OCI-LY3 (cell line): Measurements from ENCODE around the gene USP7.

ENCODE experiments used
- H2AFZ ChIP-seq: fragments of 200-600, 300-600 bp; shearing (Covaris generic); 2 replicates; pipeline ENCODE4 v1.6.0; 2014; ENCODE audit warnings: antibody characterized with exemption, low read depth, low read length
- H3K27ac ChIP-seq: fragments of 200-600, 300-600 bp; sonication (generic); 2 replicates; pipeline ENCODE4 v1.5.1; 2014; ENCODE audit warnings: mild to moderate bottlenecking, low read length, moderate library complexity, mixed read lengths
- H3K27me3 ChIP-seq: fragments of 200-600, 300-600 bp; sonication (generic); 2 replicates; pipeline ENCODE4 v1.6.1; 2014; ENCODE audit warnings: low read depth, low read length, mixed read lengths
- H3K36me3 ChIP-seq: fragments of 200-600, 300-600 bp; sonication (generic); replicated peaks from 2 replicates; pipeline ENCODE3; 2014; ENCODE audit warnings: low read depth, low read length, mixed read lengths
- H3K4me1 ChIP-seq: fragments of 300-600, 200-600 bp; sonication (generic); 2 replicates; pipeline ENCODE4 v1.6.1; 2014; ENCODE audit warnings: low read length, mixed read lengths
- H3K4me2 ChIP-seq: fragments of 200-600, 300-600 bp; sonication (generic); 2 replicates; pipeline ENCODE4 v1.6.1; 2014; ENCODE audit warnings: low read length, mixed read lengths
- H3K4me3 ChIP-seq: fragments of 300-600, 200-600 bp; sonication (generic); 2 replicates; pipeline ENCODE4 v1.5.1; 2014; ENCODE audit warnings: antibody characterized with exemption, mild to moderate bottlenecking, low read length, moderate library complexity
- H3K79me2 ChIP-seq: fragments of 300-600, 200-600 bp; shearing (Covaris generic); 2 replicates; pipeline ENCODE4 v1.6.1; 2014; ENCODE audit warnings: mild to moderate bottlenecking, low read length, mixed read lengths
- H3K9ac ChIP-seq: fragments of 300-600, 200-600 bp; shearing (Covaris generic); 2 replicates; pipeline ENCODE4 v1.6.0; 2014; ENCODE audit warnings: mild to moderate bottlenecking, low read length, moderate library complexity
- H3K9me3 ChIP-seq: fragments of 200-600, 300-600 bp; shearing (Covaris generic); 2 replicates; pipeline ENCODE4 v1.6.1; 2014; ENCODE audit warnings: low read length, mixed read lengths; ENCODE audit not compliant: insufficient read depth
- H4K20me1 ChIP-seq: fragments of 200-600, 300-600 bp; sonication (generic); 2 replicates; pipeline ENCODE4 v1.6.1; 2016; ENCODE audit warnings: low read length, mixed read lengths; ENCODE audit not compliant: insufficient read depth
- EZH2phosphoT487 ChIP-seq: fragments of 200-600 bp; shearing (Covaris generic); IDR thresholded peaks from 2 replicates; pipeline ENCODE4 v1.6.1; 2018; ENCODE audit warnings: antibody characterized with exemption, mixed run types, low read depth
- TF ChIP-seq, protein P1 (sequence below): fragments of 200-600, 300-600 bp; sonication (generic); IDR thresholded peaks from 2 replicates; pipeline ENCODE4 v1.5.1; 2014; ENCODE audit warnings: antibody characterized with exemption, low read length, low read depth

USP7 gene

DNA sequence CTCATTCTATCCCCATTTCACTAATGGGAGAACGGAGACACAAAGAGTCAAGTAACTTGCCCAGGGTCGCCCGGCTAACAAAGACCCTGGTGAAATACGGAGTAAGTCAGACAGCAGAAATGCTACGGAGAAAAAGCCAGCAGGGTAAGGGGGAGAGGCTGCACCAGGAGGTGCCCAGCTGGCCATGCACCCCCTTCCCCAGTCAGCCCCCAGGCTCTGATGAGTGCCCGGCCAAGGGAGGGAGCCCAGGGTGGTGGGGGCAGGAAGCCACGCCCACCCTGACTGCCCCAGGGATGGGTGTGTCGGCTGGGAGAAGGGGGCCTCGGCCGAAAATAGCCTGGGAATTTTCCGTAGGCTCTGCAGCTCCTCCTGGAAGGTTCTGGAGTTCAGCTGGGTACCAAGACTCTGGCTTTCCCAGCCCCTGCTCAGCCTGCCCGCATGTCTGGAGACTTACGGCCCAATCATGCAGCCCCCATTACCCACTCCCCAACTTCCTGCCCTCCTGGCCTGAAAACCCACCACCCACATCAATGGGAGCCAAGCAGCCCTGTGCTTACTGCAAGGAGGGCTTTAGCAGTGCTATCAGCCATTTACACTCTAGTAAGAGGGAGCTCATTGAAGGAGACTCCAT, 99.1 kb downstream of the USP7 start:
- H3K27ac ChIP-seq = no peak overlapping the region
- H4K20me1 ChIP-seq = peaks cover 68% of the 10 kb centered on the region
- H3K9me3 ChIP-seq = no peaks in the 10 kb centered on the region
- no peak overlapping the region for H3K9ac ChIP-seq
- H2AFZ ChIP-seq = no peak overlapping the region
- peaks cover 9% of the 10 kb centered on the region for H3K36me3 ChIP-seq
- no peak overlapping the region for H3K4me2 ChIP-seq
- TF ChIP-seq, protein P1, sequence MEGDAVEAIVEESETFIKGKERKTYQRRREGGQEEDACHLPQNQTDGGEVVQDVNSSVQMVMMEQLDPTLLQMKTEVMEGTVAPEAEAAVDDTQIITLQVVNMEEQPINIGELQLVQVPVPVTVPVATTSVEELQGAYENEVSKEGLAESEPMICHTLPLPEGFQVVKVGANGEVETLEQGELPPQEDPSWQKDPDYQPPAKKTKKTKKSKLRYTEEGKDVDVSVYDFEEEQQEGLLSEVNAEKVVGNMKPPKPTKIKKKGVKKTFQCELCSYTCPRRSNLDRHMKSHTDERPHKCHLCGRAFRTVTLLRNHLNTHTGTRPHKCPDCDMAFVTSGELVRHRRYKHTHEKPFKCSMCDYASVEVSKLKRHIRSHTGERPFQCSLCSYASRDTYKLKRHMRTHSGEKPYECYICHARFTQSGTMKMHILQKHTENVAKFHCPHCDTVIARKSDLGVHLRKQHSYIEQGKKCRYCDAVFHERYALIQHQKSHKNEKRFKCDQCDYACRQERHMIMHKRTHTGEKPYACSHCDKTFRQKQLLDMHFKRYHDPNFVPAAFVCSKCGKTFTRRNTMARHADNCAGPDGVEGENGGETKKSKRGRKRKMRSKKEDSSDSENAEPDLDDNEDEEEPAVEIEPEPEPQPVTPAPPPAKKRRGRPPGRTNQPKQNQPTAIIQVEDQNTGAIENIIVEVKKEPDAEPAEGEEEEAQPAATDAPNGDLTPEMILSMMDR = no peak
- peaks cover 15% of the 10 kb centered on the region for H3K4me1 ChIP-seq
- no peak overlapping the region for H3K4me3 ChIP-seq
- H3K27me3 ChIP-seq = no peaks in the 10 kb centered on the region
- peaks cover 69% of the 10 kb centered on the region for H3K79me2 ChIP-seq

DNA sequence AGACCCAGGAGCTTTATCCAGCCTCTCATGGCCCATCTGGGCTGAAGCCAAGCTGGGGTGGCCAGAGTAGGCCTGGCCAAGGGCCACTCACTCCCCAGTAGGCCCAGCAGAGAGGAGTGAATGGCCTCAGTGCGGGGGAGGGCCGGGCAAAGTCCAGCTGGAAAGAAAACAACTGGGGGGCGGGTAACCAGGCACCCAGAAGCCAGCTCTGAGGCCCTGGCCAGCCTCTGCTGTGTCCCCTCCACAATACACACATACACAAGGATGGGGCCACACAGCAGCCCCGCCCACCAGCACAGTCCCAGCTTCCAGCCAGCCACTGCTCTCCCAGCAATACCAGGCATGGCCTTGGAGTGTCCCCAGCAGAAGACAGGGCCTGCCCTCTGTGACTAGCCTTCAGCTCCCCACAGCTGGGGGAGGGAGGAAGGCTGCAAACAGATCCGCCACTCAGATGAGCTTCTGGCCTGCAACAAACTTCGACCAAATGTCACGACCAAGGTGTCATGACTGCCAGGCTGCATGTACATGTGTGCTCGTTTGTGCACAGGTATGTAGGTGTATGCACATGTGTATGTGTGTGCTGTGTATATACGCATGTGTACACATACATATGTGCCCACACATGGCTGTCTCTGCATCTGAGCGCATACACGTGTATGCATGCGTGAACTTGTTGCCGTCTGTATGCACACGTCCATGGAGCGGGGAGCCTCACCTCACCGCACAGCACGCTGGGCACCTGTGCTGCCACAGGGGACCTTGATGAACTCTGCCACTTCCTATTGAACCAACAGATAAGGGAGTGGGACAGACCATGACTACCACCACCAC, 99.9 kb downstream of the USP7 start:
- no peak overlapping the region for H3K4me2 ChIP-seq
- no peak overlapping the region for H3K4me3 ChIP-seq
- H3K79me2 ChIP-seq = peaks cover 75% of the 10 kb centered on the region
- no peaks in the 10 kb centered on the region for H3K9me3 ChIP-seq
- peaks cover 75% of the 10 kb centered on the region for H4K20me1 ChIP-seq
- no peak for TF ChIP-seq EZH2phosphoT487
- TF ChIP-seq, protein P1 = no peak
- H3K4me1 ChIP-seq = peaks cover 11% of the 10 kb centered on the region
- no peak overlapping the region for H2AFZ ChIP-seq
- H3K27me3 ChIP-seq = no peaks in the 10 kb centered on the region
- no peak overlapping the region for H3K9ac ChIP-seq
- peaks cover 9% of the 10 kb centered on the region for H3K36me3 ChIP-seq
- no peak overlapping the region for H3K27ac ChIP-seq

DNA sequence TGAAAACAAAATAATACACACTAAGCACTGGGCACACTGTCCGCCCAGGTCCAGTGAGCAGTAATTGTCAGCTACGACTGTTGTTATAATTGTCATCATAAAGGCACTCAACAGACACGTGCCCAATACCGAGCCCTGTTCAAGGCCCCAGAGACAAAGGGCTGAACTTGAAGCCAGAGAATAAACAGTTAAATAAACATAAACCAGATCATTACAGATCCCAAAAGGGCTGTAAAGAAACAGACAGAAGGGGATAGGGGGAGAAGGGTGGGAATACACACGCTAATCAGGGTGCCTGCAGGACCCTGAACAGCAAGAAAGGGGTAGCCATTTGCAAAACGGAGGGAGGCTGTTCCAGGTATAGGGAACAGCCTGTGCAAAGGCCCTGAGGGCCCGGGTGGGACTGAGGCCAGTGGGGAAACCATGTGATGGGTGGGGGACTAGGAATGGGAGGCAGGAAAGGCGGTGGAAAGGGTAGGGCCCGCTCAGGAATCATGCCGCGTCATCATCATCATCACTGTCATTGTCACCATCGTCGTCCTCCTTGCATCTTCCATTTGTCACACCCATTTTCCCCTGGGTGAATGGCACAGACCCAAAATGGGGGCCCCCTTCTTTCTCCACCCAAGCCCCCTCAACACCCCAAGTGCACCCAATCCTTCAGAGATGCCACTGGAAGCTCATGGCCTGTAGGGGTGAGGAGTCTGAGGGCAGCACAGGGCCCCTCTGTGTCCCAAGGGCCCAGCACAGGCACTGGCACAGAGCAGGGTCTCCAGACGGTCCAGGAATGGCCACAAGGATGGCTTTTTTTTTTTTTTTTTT, 101.2 kb downstream of the USP7 start:
- Histone ChIP-seq H3K9ac (no peak overlapping the region), H3K4me2 (no peak overlapping the region), H3K79me2 (peaks cover 68% of the 10 kb centered on the region), H3K27ac (no peak overlapping the region), H4K20me1 (peaks cover 81% of the 10 kb centered on the region), H3K36me3 (peaks cover 17% of the 10 kb centered on the region), H3K4me1 (peaks cover 10% of the 10 kb centered on the region), H3K27me3 (no peaks in the 10 kb centered on the region), H3K4me3 (no peak overlapping the region), H2AFZ (no peak overlapping the region), H3K9me3 (no peaks in the 10 kb centered on the region)
- TF ChIP-seq, protein P1 = no peak
- TF ChIP-seq EZH2phosphoT487 = no peak
